ENCODE measurements around the gene WBP4. TPM values are rescaled to one million over a fixed set of nuclear protein-coding genes. Genes with fewer than 3 reads are reported as not detected.

WBP4 gene
- total and polyA plus RNA-seq, 4 donors = 3.9 to 6.8 (median 5.5) TPM

GRCh38 chr13:41028051-41028450 is 33.3 kb upstream of the WBP4 start:
- peaks cover 0 to 4% (median 0%) of the 10 kb centered on the region in 4 donors for H3K36me3 ChIP-seq (ENCODE audit: control insufficient read depth in 4 of 4, insufficient read depth in 3 of 4, low read depth in 1 of 4, low read length in 3 of 4)
- H3K27ac ChIP-seq (ENCODE audit: low read depth in 1 of 2, low read length in 2 of 2) = no peak overlapping the region
- H3K4me3 ChIP-seq (ENCODE audit: low read depth in 1 of 3, low read length in 3 of 3) = no peak overlapping the region
- TF ChIP-seq TAF1 (conservative IDR thresholded peaks at IDR 0.05) (no peak), RXRA (IDR thresholded peaks at IDR 0.05) (no peak), GABPA (IDR thresholded peaks at IDR 0.05 in 1 of 2, conservative IDR thresholded peaks at IDR 0.05 in 1 of 2) (no peak), MAX (IDR thresholded peaks at IDR 0.05) (no peak), YY1 (IDR thresholded peaks at IDR 0.05) (no peak), SP1 (IDR thresholded peaks at IDR 0.05) (no peak), JUND (IDR thresholded peaks at IDR 0.05) (no peak), HNF4A (conservative IDR thresholded peaks at IDR 0.05) (no peak)
- TF ChIP-seq, protein P1, sequence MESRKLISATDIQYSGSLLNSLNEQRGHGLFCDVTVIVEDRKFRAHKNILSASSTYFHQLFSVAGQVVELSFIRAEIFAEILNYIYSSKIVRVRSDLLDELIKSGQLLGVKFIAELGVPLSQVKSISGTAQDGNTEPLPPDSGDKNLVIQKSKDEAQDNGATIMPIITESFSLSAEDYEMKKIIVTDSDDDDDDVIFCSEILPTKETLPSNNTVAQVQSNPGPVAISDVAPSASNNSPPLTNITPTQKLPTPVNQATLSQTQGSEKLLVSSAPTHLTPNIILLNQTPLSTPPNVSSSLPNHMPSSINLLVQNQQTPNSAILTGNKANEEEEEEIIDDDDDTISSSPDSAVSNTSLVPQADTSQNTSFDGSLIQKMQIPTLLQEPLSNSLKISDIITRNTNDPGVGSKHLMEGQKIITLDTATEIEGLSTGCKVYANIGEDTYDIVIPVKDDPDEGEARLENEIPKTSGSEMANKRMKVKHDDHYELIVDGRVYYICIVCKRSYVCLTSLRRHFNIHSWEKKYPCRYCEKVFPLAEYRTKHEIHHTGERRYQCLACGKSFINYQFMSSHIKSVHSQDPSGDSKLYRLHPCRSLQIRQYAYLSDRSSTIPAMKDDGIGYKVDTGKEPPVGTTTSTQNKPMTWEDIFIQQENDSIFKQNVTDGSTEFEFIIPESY (IDR thresholded peaks at IDR 0.05) = no peak
- no peaks in the 10 kb centered on the region for H3K27me3 ChIP-seq (ENCODE audit: control insufficient read depth in 4 of 4, insufficient read depth in 4 of 4, low read length in 3 of 4)
- no peaks in the 10 kb centered on the region for H3K9me3 ChIP-seq (ENCODE audit: control insufficient read depth in 4 of 4, low read length in 3 of 4)
- 89% methylated on average over 2 of the region's 2 CpGs for WGBS
- H3K9ac ChIP-seq (ENCODE audit: low read depth in 1 of 2, low read length in 2 of 2) = no peak overlapping the region
- H3K4me1 ChIP-seq (ENCODE audit: control insufficient read depth in 4 of 4, insufficient read depth in 4 of 4, low read length in 3 of 4) = peaks cover 11 to 19% (median 15%) of the 10 kb centered on the region in 4 donors
- no peak for DNase-seq (ENCODE audit: low spot score)

DNA sequence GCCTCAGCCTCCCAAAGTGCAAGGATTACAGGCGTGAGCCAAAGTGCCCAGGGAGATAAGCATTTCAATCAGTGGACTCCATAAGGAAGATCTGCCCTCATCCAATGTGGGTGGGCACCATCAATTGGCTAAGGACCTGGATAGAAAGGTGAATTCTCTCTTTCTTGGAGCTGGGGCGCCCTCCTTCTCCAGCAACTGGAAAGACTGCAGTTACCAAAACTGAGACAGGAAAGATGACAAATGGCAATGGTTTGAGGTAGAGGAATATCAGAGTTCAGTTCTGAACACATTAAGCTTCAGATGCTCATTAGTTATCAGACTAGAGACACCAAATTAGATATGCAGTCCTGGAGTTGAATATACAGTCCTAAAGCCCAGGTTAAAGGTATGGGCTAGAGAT is 31.7 kb upstream of the WBP4 start:
- TF ChIP-seq, protein P1 (IDR thresholded peaks at IDR 0.05) = no peak
- TF ChIP-seq TAF1 (conservative IDR thresholded peaks at IDR 0.05) = no peak
- TF ChIP-seq HNF4A (conservative IDR thresholded peaks at IDR 0.05) = no peak
- TF ChIP-seq YY1 (IDR thresholded peaks at IDR 0.05) = no peak
- TF ChIP-seq GABPA (IDR thresholded peaks at IDR 0.05 in 1 of 2, conservative IDR thresholded peaks at IDR 0.05 in 1 of 2) = no peak
- TF ChIP-seq EGR1 (IDR thresholded peaks at IDR 0.05; ENCODE audit: low read depth in 2 of 2) = no peak
- no peak for TF ChIP-seq RAD21 (IDR thresholded peaks at IDR 0.05)
- no peak for TF ChIP-seq MAX (IDR thresholded peaks at IDR 0.05)
- TF ChIP-seq JUND (IDR thresholded peaks at IDR 0.05) = no peak
- no peak for TF ChIP-seq ATF3 (IDR thresholded peaks at IDR 0.05)
- TF ChIP-seq, protein P2, sequence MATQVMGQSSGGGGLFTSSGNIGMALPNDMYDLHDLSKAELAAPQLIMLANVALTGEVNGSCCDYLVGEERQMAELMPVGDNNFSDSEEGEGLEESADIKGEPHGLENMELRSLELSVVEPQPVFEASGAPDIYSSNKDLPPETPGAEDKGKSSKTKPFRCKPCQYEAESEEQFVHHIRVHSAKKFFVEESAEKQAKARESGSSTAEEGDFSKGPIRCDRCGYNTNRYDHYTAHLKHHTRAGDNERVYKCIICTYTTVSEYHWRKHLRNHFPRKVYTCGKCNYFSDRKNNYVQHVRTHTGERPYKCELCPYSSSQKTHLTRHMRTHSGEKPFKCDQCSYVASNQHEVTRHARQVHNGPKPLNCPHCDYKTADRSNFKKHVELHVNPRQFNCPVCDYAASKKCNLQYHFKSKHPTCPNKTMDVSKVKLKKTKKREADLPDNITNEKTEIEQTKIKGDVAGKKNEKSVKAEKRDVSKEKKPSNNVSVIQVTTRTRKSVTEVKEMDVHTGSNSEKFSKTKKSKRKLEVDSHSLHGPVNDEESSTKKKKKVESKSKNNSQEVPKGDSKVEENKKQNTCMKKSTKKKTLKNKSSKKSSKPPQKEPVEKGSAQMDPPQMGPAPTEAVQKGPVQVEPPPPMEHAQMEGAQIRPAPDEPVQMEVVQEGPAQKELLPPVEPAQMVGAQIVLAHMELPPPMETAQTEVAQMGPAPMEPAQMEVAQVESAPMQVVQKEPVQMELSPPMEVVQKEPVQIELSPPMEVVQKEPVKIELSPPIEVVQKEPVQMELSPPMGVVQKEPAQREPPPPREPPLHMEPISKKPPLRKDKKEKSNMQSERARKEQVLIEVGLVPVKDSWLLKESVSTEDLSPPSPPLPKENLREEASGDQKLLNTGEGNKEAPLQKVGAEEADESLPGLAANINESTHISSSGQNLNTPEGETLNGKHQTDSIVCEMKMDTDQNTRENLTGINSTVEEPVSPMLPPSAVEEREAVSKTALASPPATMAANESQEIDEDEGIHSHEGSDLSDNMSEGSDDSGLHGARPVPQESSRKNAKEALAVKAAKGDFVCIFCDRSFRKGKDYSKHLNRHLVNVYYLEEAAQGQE (IDR thresholded peaks at IDR 0.05) = no peak
- TF ChIP-seq RXRA (IDR thresholded peaks at IDR 0.05) = no peak
- no peak for TF ChIP-seq NR2F2 (IDR thresholded peaks at IDR 0.05)
- no peak for TF ChIP-seq HNF4G (IDR thresholded peaks at IDR 0.05)
- TF ChIP-seq SP1 (IDR thresholded peaks at IDR 0.05) = no peak
- TF ChIP-seq, protein P3, sequence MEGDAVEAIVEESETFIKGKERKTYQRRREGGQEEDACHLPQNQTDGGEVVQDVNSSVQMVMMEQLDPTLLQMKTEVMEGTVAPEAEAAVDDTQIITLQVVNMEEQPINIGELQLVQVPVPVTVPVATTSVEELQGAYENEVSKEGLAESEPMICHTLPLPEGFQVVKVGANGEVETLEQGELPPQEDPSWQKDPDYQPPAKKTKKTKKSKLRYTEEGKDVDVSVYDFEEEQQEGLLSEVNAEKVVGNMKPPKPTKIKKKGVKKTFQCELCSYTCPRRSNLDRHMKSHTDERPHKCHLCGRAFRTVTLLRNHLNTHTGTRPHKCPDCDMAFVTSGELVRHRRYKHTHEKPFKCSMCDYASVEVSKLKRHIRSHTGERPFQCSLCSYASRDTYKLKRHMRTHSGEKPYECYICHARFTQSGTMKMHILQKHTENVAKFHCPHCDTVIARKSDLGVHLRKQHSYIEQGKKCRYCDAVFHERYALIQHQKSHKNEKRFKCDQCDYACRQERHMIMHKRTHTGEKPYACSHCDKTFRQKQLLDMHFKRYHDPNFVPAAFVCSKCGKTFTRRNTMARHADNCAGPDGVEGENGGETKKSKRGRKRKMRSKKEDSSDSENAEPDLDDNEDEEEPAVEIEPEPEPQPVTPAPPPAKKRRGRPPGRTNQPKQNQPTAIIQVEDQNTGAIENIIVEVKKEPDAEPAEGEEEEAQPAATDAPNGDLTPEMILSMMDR (IDR thresholded peaks at IDR 0.05; ENCODE audit: low read depth, low read length, missing input control) = no peak
- TF ChIP-seq FOXA2 (IDR thresholded peaks at IDR 0.05) = no peak
- no peak for TF ChIP-seq FOXA1 (IDR thresholded peaks at IDR 0.05)
- Histone ChIP-seq H3K4me3 (ENCODE audit: low read depth in 1 of 3, low read length in 3 of 3) (no peak overlapping the region), H3K9me3 (ENCODE audit: control insufficient read depth in 4 of 4, low read length in 3 of 4) (no peaks in the 10 kb centered on the region), H3K27ac (ENCODE audit: low read depth in 1 of 2, low read length in 2 of 2) (no peak overlapping the region), H3K36me3 (ENCODE audit: control insufficient read depth in 4 of 4, insufficient read depth in 3 of 4, low read depth in 1 of 4, low read length in 3 of 4) (peaks cover 0 to 4% (median 0%) of the 10 kb centered on the region in 4 donors), H3K27me3 (ENCODE audit: control insufficient read depth in 4 of 4, insufficient read depth in 4 of 4, low read length in 3 of 4) (no peaks in the 10 kb centered on the region), H3K9ac (ENCODE audit: low read depth in 1 of 2, low read length in 2 of 2) (no peak overlapping the region), H3K4me1 (ENCODE audit: control insufficient read depth in 4 of 4, insufficient read depth in 4 of 4, low read length in 3 of 4) (peaks cover 9 to 16% (median 12%) of the 10 kb centered on the region in 4 donors)
- no peak for DNase-seq (ENCODE audit: low spot score)
- 98% methylated on average over 2 of the region's 2 CpGs for WGBS
